ENCODE measurements around the gene AFDN. TPM values are rescaled to one million over a fixed set of nuclear protein-coding genes. Genes with fewer than 3 reads are reported as not detected.

AFDN gene
- total RNA-seq, 1 donor from 2014 or later = 40.8 TPM

DNA sequence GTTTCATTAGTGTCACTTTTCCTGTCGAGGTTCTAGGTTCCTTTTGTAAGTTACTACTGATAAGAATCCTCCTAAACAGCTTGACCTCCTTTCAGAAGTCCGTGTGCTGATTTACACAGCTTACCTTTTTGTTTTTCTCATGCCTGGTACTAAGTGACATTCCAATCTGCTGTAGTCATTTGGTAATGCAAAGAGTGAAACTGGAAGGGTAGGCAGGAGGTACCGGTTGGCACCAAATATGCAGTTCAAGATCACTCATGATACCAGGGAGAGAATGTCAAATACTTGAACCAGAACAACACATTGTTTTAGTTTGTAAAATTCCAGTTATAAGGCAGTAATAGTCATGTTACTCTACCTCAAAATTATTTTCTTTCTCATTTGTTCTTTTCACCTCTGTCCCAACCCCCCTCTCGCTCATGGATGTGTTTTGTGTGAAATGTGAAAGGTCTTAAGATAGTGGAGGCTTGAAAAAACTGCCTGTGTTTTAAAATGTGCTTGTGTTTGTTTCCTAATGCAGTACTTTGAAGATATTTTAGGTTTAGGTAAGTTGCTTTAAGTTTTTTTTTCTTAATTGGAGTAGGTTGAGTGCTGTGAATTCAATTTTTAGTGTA is 23.2 kb downstream of the AFDN start:
- Mint-ChIP-seq H3K27me3 (peaks cover 48% of the 10 kb centered on the region), H3K4me3 (no peak overlapping the region), H3K27ac (no peak overlapping the region), H3K9me3 (no peaks in the 10 kb centered on the region), H3K4me1 (peaks cover 5% of the 10 kb centered on the region), H3K36me3 (ENCODE audit: low read depth) (no peaks in the 10 kb centered on the region)
- intact Hi-C loops (cut with micrococcal nuclease) = no loop called here
- no peak for DNase-seq

DNA sequence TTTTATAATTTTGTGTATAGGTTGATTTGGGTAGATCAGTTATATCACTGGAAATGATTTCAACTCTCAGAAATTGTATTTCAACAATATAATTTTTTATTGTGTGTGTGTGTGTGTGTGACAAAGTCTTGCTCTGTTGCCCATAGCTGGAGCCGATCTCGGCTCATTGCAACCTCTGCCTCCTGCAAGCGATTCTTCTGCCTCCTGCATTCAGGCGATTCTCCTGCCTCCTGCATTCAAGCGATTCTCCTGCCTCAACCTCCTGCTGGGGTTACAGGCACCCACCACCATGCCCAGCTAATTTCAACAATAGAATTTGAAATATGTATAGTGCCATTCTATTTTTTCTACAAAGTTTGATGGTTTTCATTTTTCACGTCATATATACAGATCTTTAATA is 24.1 kb downstream of the AFDN start:
- H3K4me3 Mint-ChIP-seq = no peak overlapping the region
- H3K27ac Mint-ChIP-seq = no peak overlapping the region
- peaks cover 5% of the 10 kb centered on the region for H3K4me1 Mint-ChIP-seq
- no peak for DNase-seq
- H3K9me3 Mint-ChIP-seq = no peaks in the 10 kb centered on the region
- intact Hi-C loops (cut with micrococcal nuclease) = no loop called here
- no peaks in the 10 kb centered on the region for H3K36me3 Mint-ChIP-seq (ENCODE audit: low read depth)
- H3K27me3 Mint-ChIP-seq = peaks cover 45% of the 10 kb centered on the region

DNA sequence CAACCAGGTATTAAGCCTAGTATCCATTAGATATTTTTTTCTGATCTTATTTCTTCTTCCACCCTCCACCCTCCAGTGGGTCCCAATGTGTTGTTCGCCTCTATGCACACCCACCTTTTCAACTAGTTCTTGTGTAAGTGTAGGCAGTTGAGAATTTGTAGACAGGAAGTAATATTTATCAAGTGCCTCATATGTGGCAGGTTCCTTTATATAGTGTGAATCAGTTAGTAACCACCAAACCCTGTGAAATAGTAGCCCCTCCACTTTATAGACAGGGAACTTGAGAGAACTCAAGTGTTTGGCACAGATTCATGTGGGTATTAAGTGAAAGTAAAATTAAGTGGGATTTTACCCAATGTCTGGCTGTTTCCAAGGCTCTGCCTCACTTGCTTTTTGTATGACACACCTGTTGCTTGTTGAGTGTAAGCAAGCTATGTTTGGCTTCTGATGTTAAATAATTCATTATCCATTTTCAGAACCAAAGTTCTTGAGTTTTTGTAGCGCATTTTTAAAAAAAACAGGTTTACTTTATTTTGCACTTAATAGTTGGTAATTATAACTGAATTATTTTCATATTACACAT is 24.8 kb downstream of the AFDN start:
- DNase-seq = no peak
- H3K4me1 Mint-ChIP-seq = peaks cover 5% of the 10 kb centered on the region
- intact Hi-C loops (cut with micrococcal nuclease) = no loop called here
- H3K9me3 Mint-ChIP-seq = no peaks in the 10 kb centered on the region
- no peak overlapping the region for H3K27ac Mint-ChIP-seq
- no peak overlapping the region for H3K4me3 Mint-ChIP-seq
- H3K27me3 Mint-ChIP-seq = peaks cover 43% of the 10 kb centered on the region
- H3K36me3 Mint-ChIP-seq (ENCODE audit: low read depth) = no peaks in the 10 kb centered on the region

DNA sequence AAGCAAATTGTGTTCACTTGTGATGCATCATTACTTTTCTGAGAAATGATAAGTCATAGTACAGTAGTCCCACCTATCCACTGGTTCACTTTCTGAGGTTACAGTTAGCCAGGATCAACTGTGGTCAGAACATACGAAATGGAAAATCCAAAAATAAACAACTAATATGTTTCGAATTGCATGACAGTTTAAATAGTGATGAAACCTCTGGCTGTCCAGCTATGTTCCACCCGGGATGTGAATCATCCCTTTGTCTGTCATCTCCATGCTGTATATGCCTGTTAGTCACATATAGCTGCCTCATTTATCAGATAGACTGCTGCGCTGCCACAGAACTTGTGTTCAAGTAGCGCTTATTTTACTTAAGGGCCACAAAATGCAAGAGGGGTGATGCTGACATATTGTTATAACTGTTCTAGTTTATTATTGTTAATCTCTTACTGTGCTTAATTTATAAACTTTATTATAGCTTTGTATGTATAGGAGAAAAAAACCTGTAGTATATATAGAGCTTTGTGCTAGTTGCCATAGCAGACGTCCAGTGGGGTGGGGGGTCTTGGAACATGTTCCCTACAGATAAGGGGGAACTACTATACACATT is 29.2 kb downstream of the AFDN start:
- intact Hi-C loops (cut with micrococcal nuclease) = loop anchor here (2.0 kb wide), 1 partner anchor 27 kb away; no protein-coding TSS in a partner anchor

DNA sequence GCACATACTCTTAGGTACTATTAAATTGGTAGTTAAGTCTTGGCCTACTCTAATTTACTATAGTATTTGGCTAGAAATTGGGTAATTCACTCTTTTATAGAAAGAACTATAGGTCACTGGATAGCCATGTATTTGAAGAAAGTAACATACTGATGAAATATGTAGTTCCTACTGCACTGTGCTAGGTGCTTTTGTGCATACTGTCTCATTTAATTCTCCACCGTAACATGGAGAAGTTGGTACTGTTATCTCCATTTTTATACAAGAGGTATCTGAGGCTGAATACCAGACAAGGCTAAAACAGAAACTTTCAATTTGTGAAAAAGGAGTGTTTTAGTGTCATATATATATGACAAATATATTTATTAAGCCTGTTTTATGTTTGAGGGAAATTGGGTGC is 29.8 kb downstream of the AFDN start:
- H3K4me1 Mint-ChIP-seq = peaks cover 16% of the 10 kb centered on the region
- H3K27me3 Mint-ChIP-seq = peaks cover 39% of the 10 kb centered on the region
- intact Hi-C loops (cut with micrococcal nuclease) = loop anchor here (2.0 kb wide), 1 partner anchor 28 kb away; no protein-coding TSS in a partner anchor
- no peaks in the 10 kb centered on the region for H3K36me3 Mint-ChIP-seq (ENCODE audit: low read depth)
- no peak for DNase-seq
- no peak overlapping the region for H3K4me3 Mint-ChIP-seq
- H3K9me3 Mint-ChIP-seq = no peaks in the 10 kb centered on the region
- H3K27ac Mint-ChIP-seq = no peak overlapping the region

More for the DNA sequence above, 29.2 kb downstream of the AFDN start:
- DNase-seq = no peak
- Mint-ChIP-seq H3K36me3 (ENCODE audit: low read depth) (no peaks in the 10 kb centered on the region), H3K4me3 (no peak overlapping the region), H3K4me1 (peaks cover 16% of the 10 kb centered on the region), H3K27me3 (peaks cover 39% of the 10 kb centered on the region), H3K9me3 (no peaks in the 10 kb centered on the region), H3K27ac (peak overlapping the region; percentile 1)

DNA sequence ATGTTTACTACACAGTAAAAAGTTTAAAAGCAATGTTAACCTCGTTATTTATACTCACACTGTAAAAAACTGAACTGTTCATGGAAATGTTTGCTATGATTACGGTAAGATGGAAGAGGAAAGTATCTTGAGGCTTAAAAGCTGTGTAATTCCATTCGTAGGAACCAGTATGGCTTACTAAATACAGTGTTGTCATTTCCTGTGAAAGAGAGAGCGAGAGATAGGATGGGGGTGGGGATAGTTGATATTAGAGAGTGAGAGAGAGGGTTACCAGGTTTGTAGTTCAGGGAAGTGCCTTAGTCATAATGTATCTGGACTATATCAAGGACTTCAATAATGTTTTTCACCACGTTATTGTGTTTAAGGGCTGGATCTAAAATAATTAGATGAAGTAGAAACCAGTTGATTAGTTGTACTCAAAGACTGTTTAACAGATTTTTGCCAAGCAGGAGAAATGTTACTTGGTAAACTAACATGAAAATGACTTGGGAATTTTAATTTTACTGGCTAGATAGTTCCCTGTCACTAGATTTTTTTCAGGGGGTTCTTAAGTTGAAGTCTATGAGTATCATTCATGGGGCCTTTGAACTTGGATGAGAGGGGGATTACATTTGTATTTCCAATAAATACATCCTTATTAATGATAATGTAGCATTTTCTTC is 30.4 kb downstream of the AFDN start:
- Mint-ChIP-seq H3K9me3 (no peaks in the 10 kb centered on the region), H3K27ac (no peak overlapping the region), H3K36me3 (ENCODE audit: low read depth) (no peaks in the 10 kb centered on the region), H3K27me3 (peaks cover 39% of the 10 kb centered on the region), H3K4me3 (no peak overlapping the region), H3K4me1 (peaks cover 16% of the 10 kb centered on the region)
- intact Hi-C loops (cut with micrococcal nuclease) = loop anchor here (2.0 kb wide), 1 partner anchor 28 kb away; no protein-coding TSS in a partner anchor
- no peak for DNase-seq

DNA sequence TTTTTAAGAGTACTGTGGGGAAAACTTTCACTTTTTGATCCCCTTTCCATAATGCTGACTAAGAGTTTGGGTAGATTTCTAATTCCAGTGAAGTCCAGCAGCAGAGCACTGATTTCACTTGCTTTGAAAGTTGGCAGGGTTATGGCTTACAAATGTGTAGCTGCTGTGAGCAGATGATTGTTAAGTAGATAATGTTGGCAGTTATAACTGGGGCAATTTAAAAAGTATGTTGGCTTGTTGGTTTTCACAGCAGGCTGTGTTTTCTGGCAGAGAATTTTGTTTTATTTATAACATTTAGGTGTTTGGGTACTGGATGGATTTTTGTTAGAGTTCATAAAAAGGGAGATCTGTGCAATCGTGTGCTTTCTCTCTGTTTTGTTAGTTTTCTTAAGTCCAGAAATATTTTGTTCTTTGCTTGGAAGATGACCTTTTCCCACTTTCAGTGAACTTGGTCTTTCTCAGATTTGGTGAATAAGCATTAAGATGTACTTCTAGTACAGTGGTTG is 31.4 kb downstream of the AFDN start:
- DNase-seq = no peak
- intact Hi-C loops (cut with micrococcal nuclease) = no loop called here
- peaks cover 14% of the 10 kb centered on the region for H3K4me1 Mint-ChIP-seq
- H3K27me3 Mint-ChIP-seq = peaks cover 32% of the 10 kb centered on the region
- H3K4me3 Mint-ChIP-seq = no peak overlapping the region
- no peaks in the 10 kb centered on the region for H3K9me3 Mint-ChIP-seq
- no peak overlapping the region for H3K27ac Mint-ChIP-seq
- no peaks in the 10 kb centered on the region for H3K36me3 Mint-ChIP-seq (ENCODE audit: low read depth)

DNA sequence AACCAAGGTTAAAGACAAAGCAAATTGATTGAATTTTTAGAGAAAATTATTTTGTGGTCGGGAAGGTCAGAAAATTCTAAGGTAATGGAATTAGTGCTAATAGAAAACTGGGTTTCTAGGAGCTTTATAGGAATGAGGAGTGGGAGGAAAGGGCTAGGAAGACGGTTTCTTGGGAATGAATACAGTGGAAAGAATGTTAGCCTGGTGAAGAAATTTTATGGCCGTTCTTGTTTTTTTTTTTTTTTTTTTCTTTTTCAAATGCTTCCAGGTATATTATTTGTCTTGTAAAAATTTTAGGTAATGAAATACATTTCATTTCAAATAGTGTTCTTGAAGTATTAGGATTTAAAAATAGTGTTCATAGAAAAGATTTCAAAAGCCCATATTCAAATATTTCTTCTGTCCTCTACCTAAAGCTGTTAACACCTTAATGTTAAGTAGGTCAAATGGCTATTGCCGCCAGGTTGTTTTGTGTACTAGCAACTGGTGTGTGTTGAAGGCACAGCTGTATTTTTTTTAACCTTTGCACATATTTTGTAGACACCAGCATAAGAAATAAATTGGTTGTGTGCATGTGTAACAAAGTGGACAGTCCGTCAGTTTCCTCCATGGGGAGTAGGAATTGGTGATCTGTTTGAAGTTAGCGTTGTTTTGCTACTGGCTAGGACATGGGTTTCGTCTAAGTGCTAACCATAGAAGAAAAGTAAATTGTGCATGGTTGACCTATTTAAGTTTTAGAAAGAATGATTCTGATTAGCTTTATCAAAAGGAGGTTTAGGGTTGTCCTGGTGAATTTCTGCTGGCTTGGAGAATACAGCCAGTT is 32.3 kb downstream of the AFDN start:
- Mint-ChIP-seq H3K27me3 (peaks cover 27% of the 10 kb centered on the region), H3K4me1 (peaks cover 14% of the 10 kb centered on the region), H3K9me3 (no peaks in the 10 kb centered on the region), H3K27ac (no peak overlapping the region), H3K4me3 (no peak overlapping the region), H3K36me3 (ENCODE audit: low read depth) (no peaks in the 10 kb centered on the region)
- DNase-seq = no peak
- intact Hi-C loops (cut with micrococcal nuclease) = no loop called here

DNA sequence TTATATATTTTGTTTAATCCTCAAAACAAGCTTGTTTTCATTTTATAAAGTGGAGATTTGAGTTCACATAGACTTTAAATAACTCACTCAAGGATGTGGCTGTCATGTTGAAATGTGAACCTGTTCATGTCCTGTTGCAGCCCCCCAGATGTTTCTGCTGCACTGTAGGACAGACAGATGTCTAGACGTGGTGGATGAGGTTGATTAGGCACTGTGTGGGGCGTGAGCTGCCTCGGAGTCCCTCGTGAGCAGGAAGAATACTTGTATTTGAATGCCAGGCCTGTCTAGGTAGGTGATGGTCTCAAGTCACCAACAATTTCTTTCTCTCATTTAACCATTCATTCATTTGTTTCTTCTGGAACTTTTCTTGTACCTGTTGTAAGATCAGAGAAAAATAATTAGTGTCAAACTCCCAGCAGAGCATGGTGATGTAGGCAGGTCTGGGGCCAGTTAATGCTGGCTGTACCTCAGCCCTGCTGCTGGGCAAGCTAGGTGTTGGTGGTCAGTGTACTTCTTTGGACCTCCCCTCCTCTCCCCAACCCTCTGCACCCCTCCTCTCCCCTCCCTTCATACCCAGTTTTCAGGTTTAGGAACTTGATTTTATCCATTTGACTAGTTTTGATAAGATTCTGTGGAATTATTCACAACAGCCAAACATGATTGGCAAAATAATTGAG is 34.0 kb downstream of the AFDN start:
- Mint-ChIP-seq H3K4me1 (peaks cover 14% of the 10 kb centered on the region), H3K36me3 (ENCODE audit: low read depth) (no peaks in the 10 kb centered on the region), H3K4me3 (no peak overlapping the region), H3K27ac (no peak overlapping the region), H3K9me3 (no peaks in the 10 kb centered on the region), H3K27me3 (peaks cover 24% of the 10 kb centered on the region)
- intact Hi-C loops (cut with micrococcal nuclease) = no loop called here
- DNase-seq = no peak

DNA sequence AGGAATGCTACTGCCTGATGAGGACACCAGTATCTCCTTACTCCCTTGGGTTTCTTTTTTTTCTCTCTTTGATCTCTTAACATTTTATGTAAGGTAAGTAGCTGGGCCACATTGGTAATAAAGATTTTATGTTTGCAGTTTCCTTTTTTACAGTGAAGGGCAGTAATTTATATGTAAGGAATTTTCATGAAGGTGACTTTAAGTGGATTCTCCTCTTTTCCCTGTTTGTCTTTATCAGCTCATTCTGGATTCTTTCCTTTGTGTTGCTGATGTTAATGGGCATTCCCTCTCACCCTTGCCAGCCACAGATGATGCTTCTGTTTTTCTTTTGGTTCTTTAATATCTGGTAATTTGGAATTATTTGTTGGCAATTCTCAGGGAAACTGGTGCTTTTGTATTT is 34.7 kb downstream of the AFDN start:
- no peaks in the 10 kb centered on the region for H3K9me3 Mint-ChIP-seq
- intact Hi-C loops (cut with micrococcal nuclease) = no loop called here
- H3K4me3 Mint-ChIP-seq = no peak overlapping the region
- H3K27ac Mint-ChIP-seq = no peak overlapping the region
- no peaks in the 10 kb centered on the region for H3K36me3 Mint-ChIP-seq (ENCODE audit: low read depth)
- peaks cover 24% of the 10 kb centered on the region for H3K27me3 Mint-ChIP-seq
- DNase-seq = no peak
- H3K4me1 Mint-ChIP-seq = peaks cover 14% of the 10 kb centered on the region

DNA sequence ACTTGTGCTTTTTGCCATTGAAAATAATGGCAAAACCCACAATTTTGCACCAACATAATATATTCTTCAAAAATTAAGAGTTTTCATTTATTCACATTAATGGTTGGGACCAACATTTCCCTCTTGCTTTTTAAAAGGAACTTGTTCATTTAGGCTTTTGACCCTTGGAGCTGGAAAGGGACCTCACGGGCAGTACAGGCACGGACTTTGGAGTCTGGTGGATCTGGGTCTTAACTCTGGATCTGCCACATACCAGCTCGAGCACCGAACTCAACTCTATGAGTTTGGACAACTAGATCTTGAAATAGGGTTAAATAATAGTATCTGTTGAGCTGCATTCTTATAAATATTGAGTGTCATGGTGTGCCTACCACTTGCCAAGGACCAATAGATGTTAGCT is 37.2 kb downstream of the AFDN start:
- Mint-ChIP-seq H3K36me3 (ENCODE audit: low read depth) (no peaks in the 10 kb centered on the region), H3K4me1 (peaks cover 2% of the 10 kb centered on the region), H3K27me3 (peaks cover 16% of the 10 kb centered on the region), H3K4me3 (no peak overlapping the region), H3K9me3 (no peaks in the 10 kb centered on the region), H3K27ac (no peak overlapping the region)
- DNase-seq = no peak
- intact Hi-C loops (cut with micrococcal nuclease) = no loop called here

DNA sequence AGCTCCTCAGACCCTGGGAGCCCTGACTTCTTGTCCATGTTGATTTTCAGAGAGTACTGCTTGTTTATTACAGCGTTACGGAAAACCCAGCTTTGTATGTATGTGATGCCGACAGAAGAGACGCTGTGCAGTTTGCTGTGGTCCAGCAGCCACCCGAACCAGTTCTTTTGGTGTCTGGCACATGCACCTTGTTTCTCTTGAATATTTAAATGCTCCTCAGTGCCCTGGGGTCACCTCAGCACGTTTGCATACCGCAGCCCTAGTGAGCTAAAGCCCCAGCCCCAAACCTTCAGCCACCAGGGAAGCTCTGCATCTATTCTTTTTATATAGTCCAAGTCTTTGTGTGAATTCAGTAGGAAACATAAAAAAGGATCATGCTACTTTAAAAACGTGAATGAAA is 39.9 kb downstream of the AFDN start:
- H3K9me3 Mint-ChIP-seq = no peaks in the 10 kb centered on the region
- peaks cover 2% of the 10 kb centered on the region for H3K36me3 Mint-ChIP-seq (ENCODE audit: low read depth)
- intact Hi-C loops (cut with micrococcal nuclease) = no loop called here
- H3K4me3 Mint-ChIP-seq = no peak overlapping the region
- H3K27me3 Mint-ChIP-seq = peaks cover 1% of the 10 kb centered on the region
- DNase-seq = no peak
- no peaks in the 10 kb centered on the region for H3K4me1 Mint-ChIP-seq
- H3K27ac Mint-ChIP-seq = no peak overlapping the region

DNA sequence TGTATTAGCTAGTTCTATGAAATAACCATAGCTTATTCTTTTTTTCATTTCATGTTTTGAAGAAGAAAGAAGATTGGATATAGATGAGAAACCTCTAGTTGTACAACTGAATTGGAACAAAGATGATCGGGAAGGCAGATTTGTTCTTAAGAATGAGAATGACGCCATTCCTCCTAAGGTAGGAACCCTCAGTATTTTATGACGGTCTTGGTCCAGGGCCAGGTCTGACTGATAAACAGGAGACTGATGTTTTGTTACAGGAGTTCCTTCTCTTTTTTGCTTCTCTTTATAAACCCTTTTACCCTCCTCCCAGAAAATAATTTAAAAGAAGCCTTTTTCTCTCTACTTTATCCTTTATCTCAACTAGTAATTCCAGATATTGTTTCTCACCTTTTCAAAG is 43.6 kb downstream of the AFDN start:
- Mint-ChIP-seq H3K27me3 (no peaks in the 10 kb centered on the region), H3K36me3 (ENCODE audit: low read depth) (peaks cover 4% of the 10 kb centered on the region), H3K4me1 (no peaks in the 10 kb centered on the region), H3K27ac (no peak overlapping the region), H3K4me3 (no peak overlapping the region), H3K9me3 (no peaks in the 10 kb centered on the region)
- no peak for DNase-seq
- intact Hi-C loops (cut with micrococcal nuclease) = no loop called here
